Sigmoid colon (tissue), 7 donors: ENCODE data around the gene FUT7. TPM values are rescaled to one million over a fixed set of nuclear protein-coding genes. Genes with fewer than 3 reads are reported as not detected.
A peak's percentile ranks its signal among the peaks of the same experiment; 100 is the strongest.

ENCODE experiments used
- DNase-seq: peaks from one replicate; pipeline ENCODE4 v3.0.0-alpha.2; 2019
- H3K27ac ChIP-seq, 4 donors: fragments of 200-600 bp; sonication (generic); one replicate each; pipeline ENCODE4 v1.5.1; 2016 to 2019; ENCODE audit warnings: mild to moderate bottlenecking in 1 of 4
- H3K27me3 ChIP-seq, 3 donors: fragments of 200-600 bp; sonication (generic); one replicate each; pipeline ENCODE4 v1.5.1; 2019; ENCODE audit warnings: mild to moderate bottlenecking in 1 of 3
- H3K36me3 ChIP-seq, 4 donors: fragments of 200-600 bp; sonication (generic); one replicate each; pipeline ENCODE4 v1.5.1; 2016 to 2019
- H3K4me1 ChIP-seq, 4 donors: fragments of 200-600 bp; sonication (generic); one replicate each; pipeline ENCODE4 v1.5.1; 2017 to 2019
- H3K4me3 ChIP-seq, 4 donors: fragments of 200-600 bp; sonication (generic); one replicate each; pipeline ENCODE4 v1.5.1; 2017 to 2019; ENCODE audit warnings: mild to moderate bottlenecking in 2 of 4, moderate library complexity in 1 of 4
- H3K9me3 ChIP-seq, 4 donors: fragments of 200-600 bp in 3 of 4; sonication (generic) in 3 of 4; one replicate each; pipeline versions ENCODE4 v1.5.1 to v1.6.1; 2013 to 2019
- EP300 ChIP-seq, 4 donors: sonication (generic); formaldehyde crosslinking; IDR thresholded peaks; one replicate each; pipeline ENCODE4 v1.6.1; 2017; ENCODE audit warnings: antibody characterized with exemption in 4 of 4
- POLR2A ChIP-seq, 2 donors: fragments of 450-650 bp; IDR thresholded peaks; one replicate each; pipeline ENCODE4 v1.6.1; 2016; ENCODE audit warnings: antibody characterized with exemption in 2 of 2, mild to moderate bottlenecking in 2 of 2, moderate library complexity in 2 of 2
- POLR2AphosphoS5 ChIP-seq, 4 donors: sonication (generic); formaldehyde crosslinking; IDR thresholded peaks; one replicate each; pipeline ENCODE4 v1.6.1; 2017; ENCODE audit warnings: antibody characterized with exemption in 4 of 4
- WGBS, 2 donors: extraction: QIAGEN DNeasy Blood & Tissue Kit; methylation state at CpG; one replicate each; pipeline ENCODE4 v1.1.7; 2013; 5-methylcytosine and 5-hydroxymethylcytosine counted together
- intact Hi-C: fragments of 100-400 bp; cut with DNase I; formaldehyde crosslinking; loops from one replicate; pipeline ENCODE4 v1.15.1; 2023
- polyA plus RNA-seq, 3 donors: library from polyadenylated mRNA; stranded (reverse); fragments of 200-250 nt; gene quantifications; one replicate each; pipeline ENCODE4 v1.2.3, GENCODE V29; 2013
- total RNA-seq, 4 donors: library from RNA; depleted of rRNA; stranded (reverse); fragments of >200 nt; gene quantifications; one replicate each; pipeline ENCODE4 v1.1.0, GENCODE V29; 2016
- TF ChIP-seq, protein P1 (sequence below), 4 experiments: fragments of 450-650 bp in 3 of 4; fragments of 200-600 bp in 1 of 4; IDR thresholded peaks; one replicate each; pipeline ENCODE4 v1.5.1; 2016 to 2019; ENCODE audit warnings: antibody characterized with exemption in 4 of 4, mild to moderate bottlenecking in 3 of 4, moderate library complexity in 2 of 4
- donor health status: healthy with polysubstance abuse.
- donor health status: Bipolar disorder and iron deficiency.
- donor health status: healthy.

FUT7 gene
- total and polyA plus RNA-seq, 7 donors = 0.36 to 1.3 (median 0.84) TPM; not detected in 3

DNA sequence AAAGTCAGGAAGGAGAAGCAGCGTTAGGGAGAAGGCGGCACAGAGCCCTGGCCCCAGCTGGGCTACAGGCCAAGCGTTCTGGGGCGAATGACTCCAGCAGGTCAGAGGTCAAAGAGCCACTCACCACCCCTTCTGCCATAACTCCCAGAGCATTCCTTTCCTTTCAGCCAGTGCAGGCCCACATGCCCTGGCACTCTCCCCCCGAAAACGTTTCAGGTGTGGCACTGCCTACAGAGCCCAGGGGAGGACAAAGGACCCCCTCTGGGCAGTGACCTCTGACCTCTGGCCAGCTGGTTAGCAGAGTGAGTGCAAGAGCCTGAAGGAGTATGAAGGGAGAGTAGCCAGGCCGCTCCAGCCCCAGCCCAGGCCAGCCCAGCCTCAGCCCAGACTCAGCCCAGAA is 8.7 kb downstream of the FUT7 start:
- H3K27me3 ChIP-seq = no peaks in the 10 kb centered on the region
- TF ChIP-seq POLR2A (IDR thresholded peaks at IDR 0.05) = no peak
- TF ChIP-seq EP300 (IDR thresholded peaks at IDR 0.05) = no peak
- TF ChIP-seq, protein P1, sequence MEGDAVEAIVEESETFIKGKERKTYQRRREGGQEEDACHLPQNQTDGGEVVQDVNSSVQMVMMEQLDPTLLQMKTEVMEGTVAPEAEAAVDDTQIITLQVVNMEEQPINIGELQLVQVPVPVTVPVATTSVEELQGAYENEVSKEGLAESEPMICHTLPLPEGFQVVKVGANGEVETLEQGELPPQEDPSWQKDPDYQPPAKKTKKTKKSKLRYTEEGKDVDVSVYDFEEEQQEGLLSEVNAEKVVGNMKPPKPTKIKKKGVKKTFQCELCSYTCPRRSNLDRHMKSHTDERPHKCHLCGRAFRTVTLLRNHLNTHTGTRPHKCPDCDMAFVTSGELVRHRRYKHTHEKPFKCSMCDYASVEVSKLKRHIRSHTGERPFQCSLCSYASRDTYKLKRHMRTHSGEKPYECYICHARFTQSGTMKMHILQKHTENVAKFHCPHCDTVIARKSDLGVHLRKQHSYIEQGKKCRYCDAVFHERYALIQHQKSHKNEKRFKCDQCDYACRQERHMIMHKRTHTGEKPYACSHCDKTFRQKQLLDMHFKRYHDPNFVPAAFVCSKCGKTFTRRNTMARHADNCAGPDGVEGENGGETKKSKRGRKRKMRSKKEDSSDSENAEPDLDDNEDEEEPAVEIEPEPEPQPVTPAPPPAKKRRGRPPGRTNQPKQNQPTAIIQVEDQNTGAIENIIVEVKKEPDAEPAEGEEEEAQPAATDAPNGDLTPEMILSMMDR (IDR thresholded peaks at IDR 0.05) = no peak
- TF ChIP-seq POLR2AphosphoS5 (IDR thresholded peaks at IDR 0.05) = no peak
- DNase-seq = no peak
- no peak overlapping the region for H3K4me3 ChIP-seq
- WGBS, 2 donors = 53 to 82% methylated on average over 7 of the region's 7 CpGs
- intact Hi-C loops = no loop called here
- H3K27ac ChIP-seq = no peak overlapping the region
- no peaks in the 10 kb centered on the region for H3K36me3 ChIP-seq
- no peaks in the 10 kb centered on the region for H3K9me3 ChIP-seq
- peaks cover 0 to 21% (median 19%) of the 10 kb centered on the region in 4 donors for H3K4me1 ChIP-seq

DNA sequence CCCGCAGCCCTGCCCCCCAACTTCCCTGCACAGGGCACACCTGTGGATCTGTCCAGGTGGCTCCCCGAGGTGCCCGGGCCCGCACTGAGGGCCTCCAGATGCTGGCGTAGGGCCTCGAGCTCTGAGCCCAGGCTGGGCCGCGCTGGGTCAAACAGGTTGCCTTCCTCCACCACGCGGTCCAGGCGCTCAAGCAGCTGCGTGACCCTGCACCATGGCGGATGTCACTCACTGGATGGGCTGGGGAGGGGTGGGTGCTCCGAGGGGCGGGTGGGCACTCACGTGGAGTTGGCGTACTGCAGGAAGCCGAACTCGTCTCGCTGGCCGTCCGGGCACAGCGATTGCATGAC is 9.3 kb downstream of the FUT7 start:
- H3K27ac ChIP-seq = no peak overlapping the region
- TF ChIP-seq, protein P1 (IDR thresholded peaks at IDR 0.05) = no peak
- TF ChIP-seq POLR2A (IDR thresholded peaks at IDR 0.05) (no peak), EP300 (IDR thresholded peaks at IDR 0.05) (no peak), POLR2AphosphoS5 (IDR thresholded peaks at IDR 0.05) (no peak)
- 78 to 92% methylated on average over 23 of the region's 23 CpGs for WGBS, 2 donors

DNA sequence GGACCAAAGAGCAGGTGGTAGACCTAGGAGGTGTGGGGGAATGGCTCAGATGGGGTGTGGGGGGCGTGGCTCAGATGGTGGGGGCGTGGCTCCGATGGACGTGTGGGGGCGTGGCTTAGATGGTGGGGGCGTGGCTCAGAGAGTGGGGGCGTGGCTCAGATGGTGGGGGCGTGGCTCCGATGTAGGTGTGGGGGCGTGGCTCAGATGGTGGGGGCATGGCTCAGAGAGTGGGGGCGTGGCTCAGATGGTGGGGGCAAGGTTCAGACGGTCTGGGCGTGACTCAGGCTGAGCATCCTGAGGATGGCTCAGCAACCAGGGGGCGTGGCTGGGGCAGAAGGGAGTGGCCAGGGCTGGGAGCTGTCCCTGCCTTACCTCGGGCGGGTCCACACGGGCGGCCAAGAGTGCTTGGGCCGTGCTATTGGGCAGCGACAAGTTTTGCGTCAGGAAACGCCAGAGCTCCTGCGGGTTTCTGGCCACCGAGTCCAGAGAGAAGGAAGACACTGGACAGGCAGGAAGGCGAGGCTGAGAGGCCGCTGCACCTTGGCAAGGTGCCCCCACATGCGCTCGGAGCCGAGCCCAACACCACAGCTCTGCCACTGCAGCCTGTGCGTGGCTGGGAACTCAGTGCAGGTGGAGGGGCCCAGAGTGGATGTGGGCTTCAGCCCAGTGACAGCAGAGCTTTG is 9.8 kb downstream of the FUT7 start:
- Histone ChIP-seq H3K4me1 (peaks cover 0 to 16% (median 13%) of the 10 kb centered on the region in 4 donors), H3K4me3 (no peak overlapping the region), H3K9me3 (no peaks in the 10 kb centered on the region), H3K27ac (no peak overlapping the region), H3K36me3 (peaks cover 0 to 10% (median 3%) of the 10 kb centered on the region in 4 donors), H3K27me3 (no peaks in the 10 kb centered on the region)
- peak in 1 of 4 donors; percentile 31 for TF ChIP-seq POLR2AphosphoS5 (IDR thresholded peaks at IDR 0.05)
- TF ChIP-seq POLR2A (IDR thresholded peaks at IDR 0.05) = peak in 1 of 2 donors; percentile 22
- TF ChIP-seq, protein P1 (IDR thresholded peaks at IDR 0.05) = no peak
- TF ChIP-seq EP300 (IDR thresholded peaks at IDR 0.05) = no peak
- intact Hi-C loops = no loop called here
- no peak for DNase-seq
- 12 to 55% methylated on average over 30 of the region's 30 CpGs for WGBS, 2 donors

More for the DNA sequence above, 9.3 kb downstream of the FUT7 start:
- intact Hi-C loops = no loop called here
- Histone ChIP-seq H3K36me3 (peaks cover 0 to 4% (median 2%) of the 10 kb centered on the region in 4 donors), H3K4me1 (peaks cover 0 to 21% (median 18%) of the 10 kb centered on the region in 4 donors), H3K9me3 (no peaks in the 10 kb centered on the region), H3K27me3 (no peaks in the 10 kb centered on the region), H3K4me3 (no peak overlapping the region)
- DNase-seq = no peak

DNA sequence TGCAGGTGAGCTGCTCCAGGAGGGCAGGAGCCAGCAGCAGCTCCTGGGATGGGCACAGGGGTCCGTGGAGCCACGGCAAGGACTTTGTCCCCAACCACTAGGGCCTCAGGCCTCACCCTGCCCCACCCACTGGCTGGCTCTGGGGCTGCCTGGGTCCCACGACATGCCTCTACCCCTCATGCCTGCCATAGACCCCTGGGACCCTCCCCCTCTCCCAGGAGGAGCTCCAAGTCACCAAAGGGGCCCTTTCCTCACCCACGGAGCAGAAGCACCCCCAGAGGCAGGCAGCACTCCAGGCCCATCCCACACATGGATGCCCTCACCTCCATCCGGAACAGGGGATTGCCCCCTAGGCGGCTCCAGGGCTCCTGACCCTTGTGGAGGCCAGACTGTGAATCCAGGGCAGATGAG is 10.3 kb downstream of the FUT7 start:
- no peaks in the 10 kb centered on the region for H3K9me3 ChIP-seq
- no peaks in the 10 kb centered on the region for H3K27me3 ChIP-seq
- no peak overlapping the region for H3K4me3 ChIP-seq
- no peak for DNase-seq
- H3K36me3 ChIP-seq = peaks cover 0 to 15% (median 3%) of the 10 kb centered on the region in 4 donors
- WGBS, 2 donors = 33 to 82% methylated on average over 6 of the region's 6 CpGs
- TF ChIP-seq POLR2AphosphoS5 (IDR thresholded peaks at IDR 0.05) = no peak
- intact Hi-C loops = no loop called here
- peaks cover 0 to 10% (median 7%) of the 10 kb centered on the region in 4 donors for H3K4me1 ChIP-seq
- H3K27ac ChIP-seq = no peak overlapping the region

DNA sequence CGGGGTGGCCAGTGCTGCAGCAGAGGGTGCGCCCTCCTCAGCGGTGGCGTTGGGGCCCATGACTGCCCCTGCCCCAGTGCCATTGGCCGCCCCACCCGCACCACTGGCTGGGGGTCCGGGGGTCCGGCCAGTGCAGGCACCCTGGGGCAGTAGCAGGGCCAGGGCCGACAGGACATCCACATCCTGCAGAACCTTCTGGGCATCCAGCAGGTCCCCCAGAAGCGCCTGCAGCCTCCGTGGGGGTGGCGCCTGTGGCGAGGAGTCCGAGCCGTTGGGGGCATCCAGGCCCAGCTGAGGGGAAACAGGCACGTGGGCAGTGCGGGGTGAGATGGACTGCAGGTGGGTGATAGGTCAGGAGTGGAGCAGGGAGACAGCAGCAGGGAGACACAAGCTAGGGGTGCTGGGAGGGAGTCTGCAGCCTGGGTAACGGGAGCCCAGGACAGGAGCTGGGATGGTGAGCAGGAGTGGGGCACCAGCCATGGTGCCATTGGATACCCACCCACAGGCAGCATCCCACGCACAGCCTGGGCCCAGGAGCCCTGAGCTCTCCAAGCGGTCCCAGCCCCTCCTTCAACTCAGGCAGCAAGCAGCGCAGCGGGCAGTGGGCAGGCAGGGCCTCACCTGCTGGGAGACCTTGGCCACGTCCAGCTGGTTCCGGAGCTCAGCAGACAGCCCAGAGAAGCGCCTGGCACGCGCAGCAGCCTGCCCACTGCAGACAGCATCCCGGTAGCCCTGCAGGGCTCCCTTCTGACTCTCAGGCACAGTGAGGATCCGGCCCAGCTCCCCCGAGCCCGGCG is 10.9 kb downstream of the FUT7 start:
- no peak for TF ChIP-seq POLR2A (IDR thresholded peaks at IDR 0.05)
- TF ChIP-seq EP300 (IDR thresholded peaks at IDR 0.05) = no peak
- TF ChIP-seq, protein P1 (IDR thresholded peaks at IDR 0.05) = no peak
- TF ChIP-seq POLR2AphosphoS5 (IDR thresholded peaks at IDR 0.05) = no peak
- no peak for DNase-seq
- Histone ChIP-seq H3K36me3 (peaks cover 0 to 21% (median 3%) of the 10 kb centered on the region in 4 donors), H3K27me3 (no peaks in the 10 kb centered on the region), H3K4me3 (no peak overlapping the region), H3K4me1 (peaks cover 0 to 4% (median 2%) of the 10 kb centered on the region in 4 donors), H3K9me3 (no peaks in the 10 kb centered on the region), H3K27ac (no peak overlapping the region)
- intact Hi-C loops = no loop called here
- 82 to 94% methylated on average over 32 of the region's 32 CpGs for WGBS, 2 donors
